Liver (tissue), 9 donors: ENCODE data around the gene IFNAR2. TPM values are rescaled to one million over a fixed set of nuclear protein-coding genes. Genes with fewer than 3 reads are reported as not detected.
A peak's percentile ranks its signal among the peaks of the same experiment; 100 is the strongest.

Experiments
- DNase-seq: peaks from one replicate; pipeline ENCODE4 v3.0.0-alpha.2; 2017; ENCODE audit warnings: low spot score
- H3K27ac ChIP-seq, 2 donors: one replicate each; pipeline ENCODE4 v1.7.0; 2013; ENCODE audit warnings: inconsistent platforms in 2 of 2, low read length in 2 of 2, control low read depth in 1 of 2, low read depth in 1 of 2, mild to moderate bottlenecking in 1 of 2
- H3K27me3 ChIP-seq, 4 donors: one replicate each; pipeline versions ENCODE4 v1.6.1 to v1.7.0; 2013; ENCODE audit warnings: low read length in 3 of 4, inconsistent platforms in 1 of 4, mild to moderate bottlenecking in 1 of 4, moderate library complexity in 1 of 4; ENCODE audit not compliant: control insufficient read depth in 4 of 4, insufficient read depth in 4 of 4
- H3K36me3 ChIP-seq, 4 donors: one replicate each; pipeline versions ENCODE4 v1.6.1 to v1.7.0; 2013; ENCODE audit warnings: low read length in 3 of 4, mild to moderate bottlenecking in 3 of 4, low read depth in 1 of 4, moderate library complexity in 1 of 4; ENCODE audit not compliant: control insufficient read depth in 4 of 4, insufficient read depth in 3 of 4
- H3K4me1 ChIP-seq, 4 donors: one replicate each; pipeline versions ENCODE4 v1.6.1 to v1.7.0; 2013; ENCODE audit warnings: low read length in 3 of 4, mild to moderate bottlenecking in 3 of 4, moderate library complexity in 1 of 4; ENCODE audit not compliant: control insufficient read depth in 4 of 4, insufficient read depth in 4 of 4
- H3K4me3 ChIP-seq, 3 donors: one replicate each; pipeline versions ENCODE4 v1.6.1 to v1.7.0; 2013; ENCODE audit warnings: low read length in 3 of 3, control low read depth in 1 of 3, low read depth in 1 of 3, mild to moderate bottlenecking in 1 of 3
- H3K9ac ChIP-seq, 2 donors: one replicate each; pipeline ENCODE4 v1.7.0; 2013; ENCODE audit warnings: low read length in 2 of 2, mild to moderate bottlenecking in 2 of 2, moderate library complexity in 2 of 2, control low read depth in 1 of 2, low read depth in 1 of 2
- H3K9me3 ChIP-seq, 4 donors: one replicate each; pipeline versions ENCODE4 v1.6.1 to v1.7.0; 2013; ENCODE audit warnings: low read length in 3 of 4; ENCODE audit not compliant: control insufficient read depth in 4 of 4
- ATF3 ChIP-seq: IDR thresholded peaks from 2 replicates; pipeline ENCODE4 v1.6.1; 2016; ENCODE audit warnings: antibody characterized with exemption
- CTCF ChIP-seq: fragments of 150-350 bp; IDR thresholded peaks from 2 replicates; pipeline ENCODE4 v1.5.1; 2017; ENCODE audit warnings: improper control_type of control experiment, low read depth, low read length; ENCODE audit not compliant: missing input control
- EGR1 ChIP-seq, 2 donors: IDR thresholded peaks; 2 replicates each; pipeline ENCODE4 v1.6.1; 2016 to 2018; ENCODE audit warnings: antibody characterized with exemption in 2 of 2, low read depth in 2 of 2
- FOXA1 ChIP-seq: IDR thresholded peaks from 2 replicates; pipeline ENCODE4 v1.6.1; 2016; ENCODE audit warnings: antibody characterized with exemption
- FOXA2 ChIP-seq: IDR thresholded peaks from 2 replicates; pipeline ENCODE4 v1.6.1; 2016; ENCODE audit warnings: antibody characterized with exemption
- GABPA ChIP-seq, 2 donors: IDR thresholded peaks in 1 of 2; conservative IDR thresholded peaks in 1 of 2; 2 replicates each; pipeline ENCODE4 v1.6.1; 2016; ENCODE audit warnings: antibody characterized with exemption in 2 of 2, mild to moderate bottlenecking in 1 of 2, moderate library complexity in 1 of 2
- HNF4A ChIP-seq, 2 donors: conservative IDR thresholded peaks; 2 replicates each; pipeline ENCODE4 v1.6.1; 2016; ENCODE audit warnings: antibody characterized with exemption in 2 of 2, mild to moderate bottlenecking in 2 of 2
- HNF4G ChIP-seq: IDR thresholded peaks from 2 replicates; pipeline ENCODE4 v1.6.1; 2016; ENCODE audit warnings: antibody characterized with exemption
- JUND ChIP-seq, 2 donors: IDR thresholded peaks; 2 replicates each; pipeline ENCODE4 v1.6.1; 2016; ENCODE audit warnings: antibody characterized with exemption in 2 of 2
- MAX ChIP-seq: IDR thresholded peaks from 2 replicates; pipeline ENCODE4 v1.6.1; 2016; ENCODE audit warnings: antibody characterized with exemption
- NR2F2 ChIP-seq: IDR thresholded peaks from 2 replicates; pipeline ENCODE4 v1.6.1; 2016; ENCODE audit warnings: antibody characterized with exemption
- RAD21 ChIP-seq, 2 donors: IDR thresholded peaks; 2 replicates each; pipeline ENCODE4 v1.6.1; 2016; ENCODE audit warnings: antibody characterized with exemption in 2 of 2, mild to moderate bottlenecking in 2 of 2
- REST ChIP-seq: IDR thresholded peaks from 2 replicates; pipeline ENCODE4 v1.6.1; 2016; ENCODE audit warnings: antibody characterized with exemption, mild to moderate bottlenecking
- RXRA ChIP-seq, 2 donors: IDR thresholded peaks; 2 replicates each; pipeline ENCODE4 v1.6.1; 2017 to 2018; ENCODE audit warnings: antibody characterized with exemption in 2 of 2, mild to moderate bottlenecking in 1 of 2
- SP1 ChIP-seq: IDR thresholded peaks from 2 replicates; pipeline ENCODE4 v1.6.1; 2018; ENCODE audit warnings: antibody characterized with exemption, mild to moderate bottlenecking
- TAF1 ChIP-seq: conservative IDR thresholded peaks from 2 replicates; pipeline ENCODE4 v1.6.1; 2016; ENCODE audit warnings: antibody characterized with exemption, mild to moderate bottlenecking
- YY1 ChIP-seq: IDR thresholded peaks from 2 replicates; pipeline ENCODE4 v1.6.1; 2016; ENCODE audit warnings: antibody characterized with exemption, mild to moderate bottlenecking
- ZBTB33 ChIP-seq: IDR thresholded peaks from 2 replicates; pipeline ENCODE4 v1.6.1; 2016; ENCODE audit warnings: antibody characterized with exemption
- WGBS: extraction: QIAGEN DNeasy Blood & Tissue Kit; methylation state at CpG from one replicate; pipeline ENCODE4 v1.1.7; 2013; 5-methylcytosine and 5-hydroxymethylcytosine counted together
- polyA plus RNA-seq, 2 donors: library from polyadenylated mRNA; stranded (reverse) in 1 of 2; unstranded in 1 of 2; fragments of 200-250 nt in 1 of 2; fragments of >200 nt in 1 of 2; fragmentation: Nextera tagmentation in 1 of 2; extraction: Ambion mirVana in 1 of 2; gene quantifications; one replicate each; pipeline versions ENCODE4 v1.2.1 to v1.2.3, GENCODE V29; 2013 to 2015
- total RNA-seq, 2 donors: library from RNA; depleted of rRNA; stranded (reverse); fragments of >200 nt; gene quantifications; one replicate each; pipeline ENCODE4 v1.2.3, GENCODE V29; 2014
- donor health status: healthy.
- donor health status: healthy.
- donor health status: healthy.
- donor health status: healthy.
- donor health status: healthy.

The IFNAR2 gene
- total and polyA plus RNA-seq, 4 donors: 12.6 to 17.0 (median 14.6) TPM

DNA sequence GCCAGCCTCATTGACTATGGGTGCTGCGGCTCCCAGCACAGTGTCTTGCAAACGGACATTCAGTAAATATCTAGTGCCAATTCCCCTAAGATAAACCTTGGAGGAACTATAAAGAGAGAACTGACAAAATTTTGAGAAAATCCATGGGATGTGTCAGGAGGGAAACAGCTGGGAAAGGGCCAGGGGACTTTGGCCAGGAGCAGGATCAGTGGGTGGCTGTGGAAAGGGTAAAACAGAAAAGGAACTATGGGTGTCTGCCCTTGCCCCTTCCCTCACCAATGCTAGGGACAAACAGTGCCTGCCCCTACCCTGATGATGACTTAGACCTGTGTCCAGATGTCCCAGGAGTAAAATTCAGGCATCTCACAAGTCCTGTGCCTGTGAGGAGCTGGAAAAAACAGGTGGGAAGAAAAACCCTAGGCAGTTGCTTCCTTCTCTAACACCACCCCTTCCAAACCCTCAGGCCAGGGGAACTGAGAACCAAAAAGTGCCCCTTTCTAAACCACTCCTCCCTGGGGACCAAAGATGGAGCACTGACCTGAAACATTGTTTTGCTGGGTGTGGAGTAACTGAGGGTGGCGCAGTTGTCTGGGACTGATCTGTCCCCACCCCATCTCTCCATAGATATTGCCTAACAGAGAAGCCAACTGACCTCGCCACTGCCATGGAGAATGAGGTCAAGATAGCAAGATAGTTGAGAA, 22.1 kb upstream of the IFNAR2 start:
- H3K36me3 ChIP-seq: no peaks in the 10 kb centered on the region
- H3K4me3 ChIP-seq: no peak overlapping the region
- peaks cover 11 to 44% (median 37%) of the 10 kb centered on the region in 4 donors for H3K4me1 ChIP-seq
- TF ChIP-seq YY1 (peak; percentile 36), HNF4G (no peak), GABPA (IDR thresholded peaks at IDR 0.05 in 1 of 2, conservative IDR thresholded peaks at IDR 0.05 in 1 of 2) (no peak), REST (no peak), FOXA1 (no peak), EGR1 (IDR thresholded peaks at IDR 0.05; ENCODE audit: low read depth in 2 of 2) (peak in 1 of 2 donors; percentile 17), RAD21 (IDR thresholded peaks at IDR 0.05) (peak; percentile 24 to 26), RXRA (IDR thresholded peaks at IDR 0.05) (peak; percentile 28 to 31), ATF3 (no peak), SP1 (peak; percentile 38), HNF4A (conservative IDR thresholded peaks at IDR 0.05) (peak; percentile 75 to 76)
- DNase-seq: peak; percentile 33
- no peaks in the 10 kb centered on the region for H3K9me3 ChIP-seq
- H3K27ac ChIP-seq: peak overlapping the region; percentile 40 to 61
- 40% methylated on average over 4 of the region's 4 CpGs for WGBS
- no peak overlapping the region for H3K9ac ChIP-seq
- no peaks in the 10 kb centered on the region for H3K27me3 ChIP-seq

DNA sequence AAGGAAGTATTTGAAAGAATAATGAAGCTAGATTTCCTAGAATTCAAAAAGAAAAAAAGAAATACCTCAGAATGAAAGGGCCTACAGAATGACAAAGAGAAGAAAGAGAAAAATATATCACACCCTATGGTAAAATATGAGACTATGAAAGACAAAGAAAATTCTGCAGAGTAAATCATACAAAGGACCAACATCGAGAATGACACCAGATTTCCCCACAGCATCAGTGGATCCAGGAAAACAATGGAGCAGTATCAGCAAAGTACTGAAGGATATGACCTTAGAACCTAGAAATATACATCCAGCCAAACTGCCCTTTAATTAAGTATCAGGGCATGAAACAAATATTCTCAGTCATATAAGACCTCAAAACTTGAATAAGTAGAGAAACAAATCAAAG, 21.2 kb upstream of the IFNAR2 start:
- WGBS: 49% methylated on average over 1 of the region's 1 CpG
- no peak for DNase-seq

More for the DNA sequence above, 21.2 kb upstream of the IFNAR2 start:
- H3K4me1 ChIP-seq: peaks cover 9 to 35% (median 30%) of the 10 kb centered on the region in 4 donors
- H3K9me3 ChIP-seq: no peaks in the 10 kb centered on the region
- no peak overlapping the region for H3K9ac ChIP-seq
- H3K27me3 ChIP-seq: no peaks in the 10 kb centered on the region
- TF ChIP-seq REST: no peak
- TF ChIP-seq MAX: no peak
- no peak for TF ChIP-seq CTCF
- TF ChIP-seq JUND (IDR thresholded peaks at IDR 0.05): no peak
- no peak for TF ChIP-seq HNF4A (conservative IDR thresholded peaks at IDR 0.05)
- no peak for TF ChIP-seq NR2F2
- no peak for TF ChIP-seq YY1
- TF ChIP-seq RXRA (IDR thresholded peaks at IDR 0.05): no peak
- TF ChIP-seq SP1: no peak
- TF ChIP-seq FOXA2: no peak
- no peak for TF ChIP-seq TAF1
- TF ChIP-seq HNF4G: no peak
- TF ChIP-seq ZBTB33: no peak
- no peak for TF ChIP-seq EGR1 (IDR thresholded peaks at IDR 0.05; ENCODE audit: low read depth in 2 of 2)
- TF ChIP-seq GABPA (IDR thresholded peaks at IDR 0.05 in 1 of 2, conservative IDR thresholded peaks at IDR 0.05 in 1 of 2): no peak
- TF ChIP-seq FOXA1: no peak
- no peak for TF ChIP-seq ATF3
- TF ChIP-seq RAD21 (IDR thresholded peaks at IDR 0.05): no peak
- no peak overlapping the region for H3K4me3 ChIP-seq
- H3K36me3 ChIP-seq: no peaks in the 10 kb centered on the region
- H3K27ac ChIP-seq: no peak overlapping the region
